ENCODE measurements around the gene TRDMT1. TPM values are rescaled to one million over a fixed set of nuclear protein-coding genes. Genes with fewer than 3 reads are reported as not detected.

Gene TRDMT1
- total and polyA plus RNA-seq, 2 donors (not counting 1 experiment from before 2014, with no cell fraction given) = 3.0 to 20.4 TPM

DNA sequence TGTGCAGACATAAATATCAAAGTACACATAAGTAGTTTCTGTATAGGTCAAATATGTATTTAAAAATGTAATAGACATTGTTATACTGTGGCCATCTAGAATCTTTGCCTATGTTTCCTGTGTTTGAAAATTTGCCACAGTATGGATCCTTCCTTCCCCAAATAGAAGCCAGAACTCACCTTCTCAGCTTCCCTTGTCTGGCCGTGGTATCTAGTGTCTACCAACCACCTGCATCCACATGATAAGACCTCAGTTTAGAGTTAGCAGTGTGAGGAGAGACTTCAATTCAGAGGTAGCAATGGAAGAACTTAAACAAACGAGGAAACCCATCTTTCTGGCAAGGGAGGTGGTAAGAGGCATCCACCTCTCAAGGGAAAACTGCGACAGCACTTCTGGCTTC, 4.9 kb downstream of the TRDMT1 start:
- H3K4me3 Mint-ChIP-seq = no peak overlapping the region
- H3K27ac Mint-ChIP-seq = no peak overlapping the region
- Histone ChIP-seq H2AFZ (ENCODE audit: insufficient read depth, low read depth, low read length, poor library complexity, severe bottlenecking) (no peak overlapping the region), H3K9me3 (ENCODE audit: control extremely low read depth in 1 of 3, control insufficient read depth in 2 of 3, insufficient read depth in 1 of 3, low read length in 2 of 3) (no peaks in the 10 kb centered on the region), H3K4me2 (replicated peaks; ENCODE audit: low read depth, low read length, poor library complexity, severe bottlenecking) (no peak overlapping the region), H3K9ac (ENCODE audit: low read length) (no peak overlapping the region), H3K36me3 (replicated peaks in 1 of 2; ENCODE audit: control extremely low read depth in 1 of 2, control insufficient read depth in 1 of 2, extremely low read depth in 1 of 2, insufficient read depth in 2 of 2, low read length in 1 of 2) (no peaks in the 10 kb centered on the region), H3K4me1 (ENCODE audit: control insufficient read depth in 2 of 2, insufficient read depth in 2 of 2, low read length in 2 of 2) (peaks cover 5 to 9% of the 10 kb centered on the region in 2 donors), H3K4me3 (ENCODE audit: control extremely low read depth in 1 of 5, extremely low read depth in 1 of 5, insufficient read depth in 1 of 5, low read depth in 2 of 5, low read length in 4 of 5) (no peak overlapping the region), H4K20me1 (ENCODE audit: control insufficient read depth, insufficient read depth, low read length, poor library complexity, severe bottlenecking) (peaks cover 4% of the 10 kb centered on the region), H3K79me2 (ENCODE audit: control insufficient read depth, insufficient read depth, low read length) (peaks cover 56% of the 10 kb centered on the region), H3K27ac (ENCODE audit: low read length in 2 of 2) (no peak overlapping the region), H3K27me3 (replicated peaks in 1 of 4; ENCODE audit: control extremely low read depth in 1 of 4, control insufficient read depth in 3 of 4, insufficient read depth in 4 of 4, low read length in 3 of 4) (no peaks in the 10 kb centered on the region)
- ATAC-seq (ENCODE audit: low read depth) (no peak), DNase-seq (no peak)
- H3K9me3 Mint-ChIP-seq (ENCODE audit: insufficient read depth) = no peaks in the 10 kb centered on the region
- no peak for TF ChIP-seq EZH2 (IDR thresholded peaks at IDR 0.05; ENCODE audit: borderline replicate concordance, insufficient read depth, low read depth, low read length, poor library complexity, severe bottlenecking)
- TF ChIP-seq, protein P1, sequence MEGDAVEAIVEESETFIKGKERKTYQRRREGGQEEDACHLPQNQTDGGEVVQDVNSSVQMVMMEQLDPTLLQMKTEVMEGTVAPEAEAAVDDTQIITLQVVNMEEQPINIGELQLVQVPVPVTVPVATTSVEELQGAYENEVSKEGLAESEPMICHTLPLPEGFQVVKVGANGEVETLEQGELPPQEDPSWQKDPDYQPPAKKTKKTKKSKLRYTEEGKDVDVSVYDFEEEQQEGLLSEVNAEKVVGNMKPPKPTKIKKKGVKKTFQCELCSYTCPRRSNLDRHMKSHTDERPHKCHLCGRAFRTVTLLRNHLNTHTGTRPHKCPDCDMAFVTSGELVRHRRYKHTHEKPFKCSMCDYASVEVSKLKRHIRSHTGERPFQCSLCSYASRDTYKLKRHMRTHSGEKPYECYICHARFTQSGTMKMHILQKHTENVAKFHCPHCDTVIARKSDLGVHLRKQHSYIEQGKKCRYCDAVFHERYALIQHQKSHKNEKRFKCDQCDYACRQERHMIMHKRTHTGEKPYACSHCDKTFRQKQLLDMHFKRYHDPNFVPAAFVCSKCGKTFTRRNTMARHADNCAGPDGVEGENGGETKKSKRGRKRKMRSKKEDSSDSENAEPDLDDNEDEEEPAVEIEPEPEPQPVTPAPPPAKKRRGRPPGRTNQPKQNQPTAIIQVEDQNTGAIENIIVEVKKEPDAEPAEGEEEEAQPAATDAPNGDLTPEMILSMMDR (IDR thresholded peaks at IDR 0.05) = no peak
- no peaks in the 10 kb centered on the region for H3K27me3 Mint-ChIP-seq
- peaks cover 22% of the 10 kb centered on the region for H3K4me1 Mint-ChIP-seq
- intact Hi-C loops (cut with micrococcal nuclease) = no loop called here
- POLR2A ChIA-PET = no interaction called here
- 83% methylated on average over 2 of the region's 3 CpGs for WGBS (ENCODE audit: insufficient coverage)
- CTCF ChIA-PET = interaction anchor here (0.9 kb wide), 1 partner anchor 34 kb away, joined by 3 read pairs; no protein-coding TSS in a partner anchor

DNA sequence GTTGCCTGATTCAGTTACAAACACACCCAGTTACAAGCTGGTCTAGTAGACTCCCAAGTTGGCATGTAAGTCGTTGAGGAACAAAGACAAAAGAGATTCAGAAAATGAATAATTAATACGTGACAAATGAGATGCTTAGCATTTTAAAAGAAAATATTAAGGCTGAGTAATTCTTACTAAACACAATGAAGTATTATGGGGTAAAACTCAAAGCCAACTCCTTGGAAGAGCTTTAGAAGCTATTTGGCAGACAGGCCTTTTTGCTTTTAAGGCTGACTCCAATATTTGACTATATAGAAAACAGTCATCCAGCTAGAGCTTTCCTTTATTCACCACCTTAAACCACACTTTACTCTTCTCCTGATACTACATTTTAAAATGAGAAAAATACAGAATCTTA, 5.4 kb downstream of the TRDMT1 start:
- intact Hi-C loops (cut with micrococcal nuclease) = no loop called here
- H3K4me3 ChIP-seq (ENCODE audit: control extremely low read depth in 1 of 5, extremely low read depth in 1 of 5, insufficient read depth in 1 of 5, low read depth in 2 of 5, low read length in 4 of 5) = no peak overlapping the region
- DNase-seq (no peak), ATAC-seq (ENCODE audit: low read depth) (no peak)
- H3K9me3 ChIP-seq (ENCODE audit: control extremely low read depth in 1 of 3, control insufficient read depth in 2 of 3, insufficient read depth in 1 of 3, low read length in 2 of 3) = no peaks in the 10 kb centered on the region
- no peaks in the 10 kb centered on the region for H3K27me3 ChIP-seq (replicated peaks in 1 of 4; ENCODE audit: control extremely low read depth in 1 of 4, control insufficient read depth in 3 of 4, insufficient read depth in 4 of 4, low read length in 3 of 4)
- no peaks in the 10 kb centered on the region for H3K9me3 Mint-ChIP-seq (ENCODE audit: insufficient read depth)
- peaks cover 7% of the 10 kb centered on the region for H4K20me1 ChIP-seq (ENCODE audit: control insufficient read depth, insufficient read depth, low read length, poor library complexity, severe bottlenecking)
- H3K27me3 Mint-ChIP-seq = no peaks in the 10 kb centered on the region
- no peaks in the 10 kb centered on the region for H3K36me3 ChIP-seq (replicated peaks in 1 of 2; ENCODE audit: control extremely low read depth in 1 of 2, control insufficient read depth in 1 of 2, extremely low read depth in 1 of 2, insufficient read depth in 2 of 2, low read length in 1 of 2)
- no peak overlapping the region for H2AFZ ChIP-seq (ENCODE audit: insufficient read depth, low read depth, low read length, poor library complexity, severe bottlenecking)
- H3K27ac ChIP-seq (ENCODE audit: low read length in 2 of 2) = no peak overlapping the region
- no peak overlapping the region for H3K4me2 ChIP-seq (replicated peaks; ENCODE audit: low read depth, low read length, poor library complexity, severe bottlenecking)
- peaks cover 20% of the 10 kb centered on the region for H3K4me1 Mint-ChIP-seq
- H3K4me3 Mint-ChIP-seq = no peak overlapping the region
- H3K27ac Mint-ChIP-seq = no peak overlapping the region
- H3K79me2 ChIP-seq (ENCODE audit: control insufficient read depth, insufficient read depth, low read length) = peaks cover 59% of the 10 kb centered on the region
- TF ChIP-seq, protein P1 (IDR thresholded peaks at IDR 0.05) = no peak
- TF ChIP-seq EZH2 (IDR thresholded peaks at IDR 0.05; ENCODE audit: borderline replicate concordance, insufficient read depth, low read depth, low read length, poor library complexity, severe bottlenecking) = no peak
- ChIA-PET CTCF (interaction anchor here (0.9 kb wide), 1 partner anchor 34 kb away, joined by 3 read pairs; no protein-coding TSS in a partner anchor), POLR2A (no interaction called here)
- no peak overlapping the region for H3K9ac ChIP-seq (ENCODE audit: low read length)
- no CpG with 5 or more reads among the region's 2 CpGs for WGBS (ENCODE audit: insufficient coverage)
- peaks cover 4 to 9% of the 10 kb centered on the region in 2 donors for H3K4me1 ChIP-seq (ENCODE audit: control insufficient read depth in 2 of 2, insufficient read depth in 2 of 2, low read length in 2 of 2)

All from B cell (primary cell).